ENCODE measurements around the gene PYCARD.

The PYCARD gene

DNA sequence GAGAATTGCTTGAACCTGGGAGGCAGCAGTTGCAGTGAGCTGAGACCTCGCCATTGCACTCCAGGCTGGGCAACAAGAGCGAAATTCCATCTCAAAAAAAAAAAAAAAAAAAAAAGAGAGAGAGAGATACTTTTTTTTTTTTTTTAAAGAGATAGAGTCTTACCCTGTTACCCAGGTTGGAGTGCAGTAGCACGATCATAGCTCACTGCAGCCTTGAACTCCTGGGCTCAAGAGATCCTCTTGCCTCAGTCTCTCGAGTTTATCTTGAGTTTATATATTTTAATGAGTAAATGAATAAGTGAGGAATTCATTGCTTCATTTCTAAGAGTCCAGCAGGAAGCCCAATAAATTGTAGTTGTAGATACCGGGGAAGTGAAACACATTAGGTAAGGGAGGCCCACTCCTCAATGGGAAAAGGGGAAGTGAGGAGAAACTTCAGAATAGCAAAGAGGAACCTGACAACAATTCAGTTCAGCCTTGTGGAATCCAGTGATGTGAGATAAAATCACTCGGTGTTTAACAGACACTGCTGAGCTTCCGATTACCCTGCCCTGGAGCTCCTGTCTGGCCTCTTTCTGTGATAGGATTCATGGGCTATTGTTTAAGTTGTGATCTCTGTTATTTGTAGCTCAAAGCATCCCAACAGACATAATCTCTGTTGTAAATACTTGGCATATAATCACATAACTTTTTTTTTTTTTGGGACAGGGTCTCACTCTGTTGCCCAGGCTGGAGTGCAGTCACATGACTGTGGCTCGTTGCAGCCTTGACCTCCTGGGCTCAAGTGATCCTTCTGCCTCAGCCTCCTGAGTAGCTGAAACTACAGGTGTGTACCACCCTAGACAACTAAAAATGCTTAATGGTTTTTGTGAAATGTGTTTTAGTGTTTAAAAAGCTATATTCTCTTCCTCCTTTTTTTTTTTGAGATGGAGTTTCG is 41.4 kb upstream of the PYCARD start:
- peak; percentile 93 for DNase-seq (ENCODE audit: low read depth)
- TF ChIP-seq POLR2A (IDR thresholded peaks at IDR 0.05; ENCODE audit: extremely low read depth, insufficient read length), result no peak
- peak; percentile 34; the same call in 1 of the 2 replicates for TF ChIP-seq MYC (IDR thresholded peaks at IDR 0.05; ENCODE audit: low read depth, low read length)
- H3K4me3 ChIP-seq (ENCODE audit: low read depth, low read length), result no peak overlapping the region

DNA sequence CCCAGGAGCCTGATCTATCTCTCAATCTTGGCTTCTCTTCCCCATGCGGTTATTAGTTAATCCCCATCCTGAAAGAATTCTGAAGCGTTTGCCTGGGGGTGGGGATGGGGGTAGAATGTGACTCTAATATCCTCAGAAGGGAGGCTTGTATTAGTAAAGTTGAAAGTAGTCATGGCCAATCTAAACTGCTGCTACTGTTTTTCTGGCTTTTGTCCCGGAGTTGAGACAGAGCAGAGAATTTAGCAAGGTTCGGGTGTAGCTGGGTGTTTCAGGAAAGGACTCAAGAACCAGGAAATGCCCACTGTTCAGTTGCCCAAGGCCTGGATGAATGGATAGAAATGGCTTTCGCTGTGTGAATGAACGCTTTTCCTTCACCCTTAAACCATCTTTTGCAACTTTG is 39.6 kb upstream of the PYCARD start:
- DNase-seq (ENCODE audit: low read depth), result no peak
- H3K4me3 ChIP-seq (ENCODE audit: low read depth, low read length), result no peak overlapping the region

DNA sequence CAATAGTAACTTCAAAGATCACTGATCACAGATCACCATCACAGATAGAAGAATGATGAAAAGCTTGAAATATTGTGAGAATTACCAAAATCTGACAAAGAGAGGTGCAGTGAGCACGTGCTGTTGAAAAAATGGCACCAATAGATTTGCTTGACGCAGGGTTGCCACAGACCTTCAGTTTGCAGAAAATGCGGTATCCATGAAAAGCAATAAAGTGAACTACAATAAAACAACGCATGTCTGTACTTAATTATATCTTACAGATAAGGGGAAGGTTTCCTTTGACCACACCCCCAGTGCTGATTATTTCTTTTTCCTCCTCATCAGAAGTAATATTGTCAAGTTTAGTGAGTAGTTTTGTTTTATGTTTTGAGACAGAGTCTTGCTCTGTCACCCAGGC is 35.5 kb upstream of the PYCARD start:
- DNase-seq (ENCODE audit: low read depth), result no peak
- H3K4me3 ChIP-seq (ENCODE audit: low read depth, low read length), result no peak overlapping the region
- TF ChIP-seq, protein P1, sequence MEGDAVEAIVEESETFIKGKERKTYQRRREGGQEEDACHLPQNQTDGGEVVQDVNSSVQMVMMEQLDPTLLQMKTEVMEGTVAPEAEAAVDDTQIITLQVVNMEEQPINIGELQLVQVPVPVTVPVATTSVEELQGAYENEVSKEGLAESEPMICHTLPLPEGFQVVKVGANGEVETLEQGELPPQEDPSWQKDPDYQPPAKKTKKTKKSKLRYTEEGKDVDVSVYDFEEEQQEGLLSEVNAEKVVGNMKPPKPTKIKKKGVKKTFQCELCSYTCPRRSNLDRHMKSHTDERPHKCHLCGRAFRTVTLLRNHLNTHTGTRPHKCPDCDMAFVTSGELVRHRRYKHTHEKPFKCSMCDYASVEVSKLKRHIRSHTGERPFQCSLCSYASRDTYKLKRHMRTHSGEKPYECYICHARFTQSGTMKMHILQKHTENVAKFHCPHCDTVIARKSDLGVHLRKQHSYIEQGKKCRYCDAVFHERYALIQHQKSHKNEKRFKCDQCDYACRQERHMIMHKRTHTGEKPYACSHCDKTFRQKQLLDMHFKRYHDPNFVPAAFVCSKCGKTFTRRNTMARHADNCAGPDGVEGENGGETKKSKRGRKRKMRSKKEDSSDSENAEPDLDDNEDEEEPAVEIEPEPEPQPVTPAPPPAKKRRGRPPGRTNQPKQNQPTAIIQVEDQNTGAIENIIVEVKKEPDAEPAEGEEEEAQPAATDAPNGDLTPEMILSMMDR (IDR thresholded peaks at IDR 0.05; ENCODE audit: low read depth, low read length), result no peak
- TF ChIP-seq, protein P2, sequence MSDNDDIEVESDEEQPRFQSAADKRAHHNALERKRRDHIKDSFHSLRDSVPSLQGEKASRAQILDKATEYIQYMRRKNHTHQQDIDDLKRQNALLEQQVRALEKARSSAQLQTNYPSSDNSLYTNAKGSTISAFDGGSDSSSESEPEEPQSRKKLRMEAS (IDR thresholded peaks at IDR 0.05; ENCODE audit: low read depth, low read length), result no peak
- TF ChIP-seq POLR2A (IDR thresholded peaks at IDR 0.05; ENCODE audit: extremely low read depth, insufficient read length), result no peak
- TF ChIP-seq MYC (IDR thresholded peaks at IDR 0.05; ENCODE audit: low read depth, low read length), result no peak

More for the DNA sequence above, 39.6 kb upstream of the PYCARD start:
- TF ChIP-seq, protein P1 (IDR thresholded peaks at IDR 0.05; ENCODE audit: low read depth, low read length), result no peak
- no peak for TF ChIP-seq MYC (IDR thresholded peaks at IDR 0.05; ENCODE audit: low read depth, low read length)
- TF ChIP-seq POLR2A (IDR thresholded peaks at IDR 0.05; ENCODE audit: extremely low read depth, insufficient read length), result no peak
- TF ChIP-seq, protein P2 (IDR thresholded peaks at IDR 0.05; ENCODE audit: low read depth, low read length), result no peak

DNA sequence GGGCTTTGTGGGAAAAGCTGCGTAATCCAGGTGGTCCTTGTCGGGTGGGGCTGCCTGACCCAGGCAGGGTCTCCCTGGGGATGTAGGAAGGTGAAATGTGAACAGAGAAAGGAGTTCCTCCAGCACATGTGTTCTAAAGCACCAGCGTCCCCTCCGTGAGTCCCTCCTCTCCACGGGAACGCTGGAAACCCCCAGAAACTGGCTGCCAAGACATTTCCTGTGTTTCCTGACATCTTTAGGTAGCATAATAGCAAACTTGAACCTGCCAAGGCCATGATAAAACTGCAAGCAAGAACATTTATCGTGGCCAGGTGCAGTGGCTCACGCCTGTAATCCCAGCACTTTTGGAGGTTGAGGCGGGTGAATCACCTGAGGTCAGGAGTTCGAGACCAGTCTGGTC is 26.9 kb upstream of the PYCARD start:
- DNase-seq (ENCODE audit: low read depth), result no peak
- TF ChIP-seq, protein P2 (IDR thresholded peaks at IDR 0.05; ENCODE audit: low read depth, low read length), result no peak
- TF ChIP-seq, protein P1 (IDR thresholded peaks at IDR 0.05; ENCODE audit: low read depth, low read length), result no peak
- TF ChIP-seq MYC (IDR thresholded peaks at IDR 0.05; ENCODE audit: low read depth, low read length), result no peak
- H3K4me3 ChIP-seq (ENCODE audit: low read depth, low read length), result no peak overlapping the region

DNA sequence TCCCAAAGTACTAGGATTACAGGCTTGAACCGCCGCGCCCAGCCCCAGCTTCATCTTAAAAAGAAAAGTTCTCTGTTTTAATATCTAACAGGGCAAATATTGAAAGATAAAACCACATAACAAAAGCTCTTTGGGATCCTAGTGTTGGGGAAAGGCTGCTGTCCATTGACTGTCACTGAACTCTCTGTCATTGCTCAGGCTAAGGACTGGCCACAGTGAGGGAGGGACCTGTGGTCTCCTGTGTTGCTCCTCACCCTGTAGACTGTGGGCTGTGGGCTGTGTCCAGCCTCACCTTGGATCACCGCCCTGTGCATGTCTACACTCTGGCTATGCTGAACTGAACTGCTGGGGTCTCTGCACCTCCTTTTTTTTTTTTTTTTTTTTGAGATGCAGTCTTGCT is 25.6 kb upstream of the PYCARD start:
- TF ChIP-seq, protein P2 (IDR thresholded peaks at IDR 0.05; ENCODE audit: low read depth, low read length), result no peak
- TF ChIP-seq MYC (IDR thresholded peaks at IDR 0.05; ENCODE audit: low read depth, low read length) (no peak), POLR2A (IDR thresholded peaks at IDR 0.05; ENCODE audit: extremely low read depth, insufficient read length) (no peak)
- TF ChIP-seq, protein P1 (IDR thresholded peaks at IDR 0.05; ENCODE audit: low read depth, low read length), result no peak
- DNase-seq (ENCODE audit: low read depth), result no peak
- no peak overlapping the region for H3K4me3 ChIP-seq (ENCODE audit: low read depth, low read length)

DNA sequence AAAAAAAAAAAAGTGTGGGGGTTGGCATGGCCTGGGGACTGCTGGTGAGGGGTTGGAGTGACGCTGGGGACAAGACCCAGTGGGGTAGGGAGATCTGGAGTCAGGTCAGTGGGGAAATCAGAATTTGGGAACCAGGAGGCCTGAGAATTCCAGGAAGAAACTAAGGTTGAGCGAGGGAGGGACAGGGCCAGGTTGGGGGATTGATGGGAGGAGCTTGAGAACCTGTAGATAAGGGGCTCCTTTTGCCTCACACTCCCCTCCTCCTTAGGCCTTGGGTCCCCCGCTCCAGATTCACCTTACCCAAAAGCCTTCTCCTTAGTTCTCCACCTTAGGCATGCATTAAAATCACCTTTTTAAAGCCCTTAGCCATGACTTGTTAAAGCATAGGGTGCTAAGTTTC is 22.6 kb upstream of the PYCARD start:
- H3K4me3 ChIP-seq (ENCODE audit: low read depth, low read length), result no peak overlapping the region
- no peak for DNase-seq (ENCODE audit: low read depth)
- TF ChIP-seq, protein P1 (IDR thresholded peaks at IDR 0.05; ENCODE audit: low read depth, low read length), result no peak
- TF ChIP-seq, protein P2 (IDR thresholded peaks at IDR 0.05; ENCODE audit: low read depth, low read length), result no peak
- no peak for TF ChIP-seq MYC (IDR thresholded peaks at IDR 0.05; ENCODE audit: low read depth, low read length)
- TF ChIP-seq POLR2A (IDR thresholded peaks at IDR 0.05; ENCODE audit: extremely low read depth, insufficient read length), result no peak
